Activated naive CD8-positive, alpha-beta T cell treated with anti-CD3 and anti-CD28 coated beads, Interleukin-2, amount 10 ng/mL, durations not matched to agents 7 days and 5 days (primary cell): Measurements from ENCODE around the gene THRB. TPM values are rescaled to one million over a fixed set of nuclear protein-coding genes. Genes with fewer than 3 reads are reported as not detected.

Experiments
- ATAC-seq: fragments of 150-1000 bp; cut with Tn5 transposase; one replicate; pipeline ENCODE4 v1.10.0; 2021; ENCODE audit warnings: low read depth, moderate library complexity
- POLR2A ChIA-PET: fragments of 350-600 bp; sonication (Branson Sonifier 250); formaldehyde crosslinking; loops from one replicate; lab custom pipeline; 2021; ENCODE audit warnings: antibody characterized with exemption; lab: Charles Lee
- DNase-seq: peaks from one replicate; pipeline ENCODE4 v3.0.0; 2021
- H3K27ac Mint-ChIP-seq: one replicate; pipeline ENCODE4 v1.8.0; 2022; ENCODE audit warnings: mild to moderate bottlenecking, mixed read lengths
- H3K27me3 Mint-ChIP-seq: one replicate; pipeline ENCODE4 v1.8.0; 2022; ENCODE audit warnings: mild to moderate bottlenecking, moderate library complexity, mixed read lengths
- H3K36me3 Mint-ChIP-seq: one replicate; pipeline ENCODE4 v1.8.0; 2021; ENCODE audit warnings: mild to moderate bottlenecking, mixed read lengths
- H3K4me1 Mint-ChIP-seq: one replicate; pipeline ENCODE4 v1.8.0; 2021; ENCODE audit warnings: mixed read lengths
- H3K4me3 Mint-ChIP-seq: one replicate; pipeline ENCODE4 v1.8.0; 2022; ENCODE audit warnings: mild to moderate bottlenecking, moderate library complexity, mixed read lengths
- H3K9me3 Mint-ChIP-seq: one replicate; pipeline ENCODE4 v1.8.0; 2021; ENCODE audit warnings: mixed read lengths
- total RNA-seq, 2 experiments: library from RNA; stranded (reverse); gene quantifications; one replicate each; pipeline ENCODE4 v1.2.3, GENCODE V29; 2021

Gene THRB
- total RNA-seq, 2 experiments from 2014 or later: not detected

DNA sequence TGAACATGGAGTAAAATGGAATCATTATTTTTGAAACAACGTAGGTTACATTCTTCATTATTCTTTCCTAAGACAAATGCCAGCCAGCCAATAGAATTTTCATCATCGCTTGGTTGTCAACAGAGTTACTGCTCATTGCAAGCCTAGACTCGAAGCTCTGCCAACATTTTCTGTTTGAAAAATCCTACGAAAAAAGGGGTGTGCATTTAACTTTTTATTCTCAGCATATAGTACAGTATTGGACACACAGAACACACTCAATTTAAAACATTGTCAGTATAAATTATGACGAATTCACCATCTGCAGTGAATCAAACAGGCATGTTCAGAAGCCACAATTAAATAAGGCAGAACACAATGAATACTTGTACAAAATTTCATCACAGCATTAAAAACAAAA is 317.4 kb downstream of the THRB start:
- H3K36me3 Mint-ChIP-seq: no peaks in the 10 kb centered on the region
- no peak for ATAC-seq
- no peak overlapping the region for H3K4me3 Mint-ChIP-seq
- no peaks in the 10 kb centered on the region for H3K27me3 Mint-ChIP-seq
- no peaks in the 10 kb centered on the region for H3K4me1 Mint-ChIP-seq
- no peak for DNase-seq
- no peak overlapping the region for H3K27ac Mint-ChIP-seq
- H3K9me3 Mint-ChIP-seq: no peaks in the 10 kb centered on the region
- POLR2A ChIA-PET: no interaction called here

GRCh38 chr3:24174614-24175013 is 320.0 kb downstream of the THRB start:
- DNase-seq (no peak), ATAC-seq (no peak)
- Mint-ChIP-seq H3K36me3 (no peaks in the 10 kb centered on the region), H3K4me1 (no peaks in the 10 kb centered on the region), H3K27ac (no peak overlapping the region), H3K9me3 (no peaks in the 10 kb centered on the region), H3K4me3 (no peak overlapping the region), H3K27me3 (no peaks in the 10 kb centered on the region)
- POLR2A ChIA-PET: no interaction called here

DNA sequence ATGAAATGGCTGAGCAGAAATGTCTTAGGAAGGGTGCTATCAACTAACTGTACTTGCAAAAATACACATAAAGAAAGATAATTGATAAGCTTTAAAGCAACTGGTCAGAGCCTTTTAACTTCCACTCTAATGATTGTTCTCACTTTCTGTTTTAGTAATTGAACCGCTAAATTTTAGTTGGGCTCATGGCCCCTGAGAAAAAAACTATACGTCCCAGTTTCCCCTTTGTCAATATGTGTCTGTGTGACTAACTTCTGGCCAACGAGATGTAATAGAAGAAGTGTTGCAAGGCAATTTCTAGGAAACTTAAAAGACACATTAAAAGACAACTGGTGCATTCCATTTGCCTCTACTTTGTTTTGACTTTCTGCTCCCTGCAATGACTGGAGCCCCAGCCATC is 325.7 kb downstream of the THRB start:
- ATAC-seq (no peak), DNase-seq (no peak)
- Mint-ChIP-seq H3K27ac (no peak overlapping the region), H3K36me3 (no peaks in the 10 kb centered on the region), H3K4me1 (no peaks in the 10 kb centered on the region), H3K9me3 (no peaks in the 10 kb centered on the region), H3K4me3 (no peak overlapping the region), H3K27me3 (no peaks in the 10 kb centered on the region)
- POLR2A ChIA-PET: no interaction called here

GRCh38 chr3:24167429-24167828 is 327.2 kb downstream of the THRB start:
- DNase-seq (no peak), ATAC-seq (no peak)
- Mint-ChIP-seq H3K36me3 (no peaks in the 10 kb centered on the region), H3K4me1 (no peaks in the 10 kb centered on the region), H3K27ac (no peak overlapping the region), H3K9me3 (no peaks in the 10 kb centered on the region), H3K27me3 (peaks cover 4% of the 10 kb centered on the region), H3K4me3 (no peak overlapping the region)
- POLR2A ChIA-PET: no interaction called here

- Mint-ChIP-seq H3K36me3 (no peaks in the 10 kb centered on the region), H3K27me3 (peaks cover 4% of the 10 kb centered on the region), H3K4me1 (no peaks in the 10 kb centered on the region), H3K9me3 (no peaks in the 10 kb centered on the region), H3K27ac (no peak overlapping the region), H3K4me3 (no peak overlapping the region)
- no peak for DNase-seq
- POLR2A ChIA-PET: no interaction called here
- ATAC-seq: no peak
These were observed 328.1 kb downstream of the THRB start for GRCh38 chr3:24166515-24166914.

DNA sequence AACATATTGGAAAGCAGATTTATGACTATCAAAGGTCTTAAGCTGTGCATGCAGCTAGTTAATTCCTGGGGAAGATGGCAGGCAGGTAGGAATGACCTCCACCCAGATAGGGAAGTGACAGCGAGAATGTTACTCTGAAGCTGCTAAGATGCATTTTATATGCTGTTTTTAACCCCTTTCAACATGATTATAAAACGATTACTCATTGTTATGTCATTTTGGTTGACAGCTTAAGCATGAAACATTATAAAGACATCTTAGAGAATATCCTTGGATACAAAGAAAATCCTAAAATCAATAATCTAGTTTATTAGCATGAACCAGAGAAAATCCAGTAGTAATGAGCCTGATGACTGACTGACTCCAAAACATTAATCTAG is 329.1 kb downstream of the THRB start:
- H3K4me1 Mint-ChIP-seq: no peaks in the 10 kb centered on the region
- no peaks in the 10 kb centered on the region for H3K36me3 Mint-ChIP-seq
- no peak for DNase-seq

DNA sequence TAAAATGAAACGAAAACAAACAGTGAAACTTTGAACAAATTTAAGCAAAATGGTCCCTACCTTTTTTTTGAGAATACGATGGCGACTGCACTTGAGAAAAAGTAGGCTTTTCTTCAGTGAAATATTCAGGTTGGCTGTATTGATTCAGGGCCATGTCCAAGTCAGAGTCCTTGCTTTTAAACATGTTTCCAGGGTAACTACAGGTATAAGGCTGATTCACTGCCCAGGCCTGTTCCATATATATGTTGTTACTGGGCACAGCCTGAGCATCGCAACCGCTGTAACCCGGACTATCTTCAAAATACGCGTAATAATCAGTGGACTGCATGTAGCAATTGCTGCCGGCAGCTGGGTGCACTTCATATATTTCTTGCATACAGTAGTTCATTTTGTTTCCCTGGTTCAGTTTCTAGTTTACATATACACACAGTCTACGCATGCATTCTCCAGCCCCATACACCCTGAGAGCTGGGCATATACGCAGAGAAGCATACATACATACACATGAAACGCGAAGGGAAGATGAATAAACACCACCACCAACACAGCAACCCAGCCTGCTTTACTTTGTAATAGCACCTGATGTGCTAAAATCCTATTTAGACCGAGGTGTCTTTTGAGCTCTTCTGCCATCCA is 329.6 kb downstream of the THRB start:
- no peak overlapping the region for H3K27ac Mint-ChIP-seq
- no peak overlapping the region for H3K4me3 Mint-ChIP-seq
- DNase-seq: no peak
- no peaks in the 10 kb centered on the region for H3K4me1 Mint-ChIP-seq
- no peaks in the 10 kb centered on the region for H3K9me3 Mint-ChIP-seq
- no peaks in the 10 kb centered on the region for H3K36me3 Mint-ChIP-seq
- no peak for ATAC-seq
- peaks cover 6% of the 10 kb centered on the region for H3K27me3 Mint-ChIP-seq
- POLR2A ChIA-PET: no interaction called here

More for the DNA sequence above, 329.1 kb downstream of the THRB start:
- POLR2A ChIA-PET: no interaction called here
- H3K4me3 Mint-ChIP-seq: no peak overlapping the region
- H3K27me3 Mint-ChIP-seq: peaks cover 6% of the 10 kb centered on the region
- no peak overlapping the region for H3K27ac Mint-ChIP-seq
- ATAC-seq: no peak
- H3K9me3 Mint-ChIP-seq: no peaks in the 10 kb centered on the region

DNA sequence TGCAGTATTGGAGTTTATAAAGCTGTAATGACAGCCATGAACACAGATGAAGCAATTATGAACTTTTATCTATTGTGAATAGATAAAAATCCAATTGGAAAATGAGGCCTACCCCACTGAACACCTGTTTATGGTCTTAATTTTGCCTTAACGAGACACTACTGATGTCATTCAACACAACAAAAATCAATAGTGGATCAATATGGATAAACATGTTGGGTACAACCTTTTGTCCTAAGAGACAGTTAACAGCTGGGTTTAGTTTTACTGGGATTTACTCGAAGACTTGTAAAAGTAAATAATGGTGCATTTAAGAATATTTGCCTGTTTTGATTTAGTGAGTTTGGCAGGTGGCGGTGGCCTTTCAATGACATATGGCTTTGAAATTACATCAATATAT is 331.7 kb downstream of the THRB start:
- no peak overlapping the region for H3K27ac Mint-ChIP-seq
- H3K36me3 Mint-ChIP-seq: no peaks in the 10 kb centered on the region
- H3K9me3 Mint-ChIP-seq: no peaks in the 10 kb centered on the region
- no peak overlapping the region for H3K4me3 Mint-ChIP-seq
- ATAC-seq (no peak), DNase-seq (no peak)
- peaks cover 2% of the 10 kb centered on the region for H3K4me1 Mint-ChIP-seq
- POLR2A ChIA-PET: no interaction called here
- peaks cover 6% of the 10 kb centered on the region for H3K27me3 Mint-ChIP-seq

- DNase-seq (no peak), ATAC-seq (no peak)
- Mint-ChIP-seq H3K36me3 (no peaks in the 10 kb centered on the region), H3K4me3 (no peak overlapping the region), H3K27me3 (peaks cover 6% of the 10 kb centered on the region), H3K27ac (no peak overlapping the region), H3K9me3 (no peaks in the 10 kb centered on the region), H3K4me1 (peaks cover 2% of the 10 kb centered on the region)
- POLR2A ChIA-PET: no interaction called here
These were observed 332.8 kb downstream of the THRB start for GRCh38 chr3:24161841-24162240.

DNA sequence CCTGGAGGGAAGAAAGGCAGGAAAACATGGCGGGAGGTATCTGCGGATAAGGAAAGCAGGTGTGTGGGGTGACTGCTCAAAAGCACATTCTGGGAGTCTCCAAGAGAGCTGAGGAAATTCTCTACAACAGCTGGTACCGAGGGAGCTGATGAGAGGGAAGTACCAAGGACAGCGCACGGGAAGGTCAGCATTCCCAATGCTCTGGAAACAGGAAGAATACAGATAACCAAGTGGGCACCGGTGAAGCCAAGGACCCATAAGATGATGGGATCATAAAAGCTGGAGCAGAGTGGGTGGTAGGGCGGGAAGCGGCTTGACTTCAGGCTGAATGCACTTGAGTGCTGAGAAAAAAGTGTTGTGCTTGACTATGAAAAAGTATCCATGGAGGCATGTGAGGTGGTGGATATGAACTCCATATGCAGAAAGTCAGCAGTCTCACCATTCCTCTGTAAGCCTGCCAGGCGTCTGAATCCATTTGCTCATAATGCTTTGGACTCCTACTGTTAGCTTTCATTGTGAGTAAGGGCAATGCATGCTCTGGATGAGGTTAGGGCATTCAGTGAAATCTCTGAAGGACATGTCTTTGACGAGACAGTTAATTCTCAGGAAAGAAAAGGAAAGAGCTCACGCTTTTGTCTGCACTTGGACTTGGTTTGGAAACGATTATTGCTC is 334.1 kb downstream of the THRB start:
- Mint-ChIP-seq H3K9me3 (no peaks in the 10 kb centered on the region), H3K4me1 (peaks cover 2% of the 10 kb centered on the region), H3K27ac (no peak overlapping the region), H3K36me3 (no peaks in the 10 kb centered on the region), H3K4me3 (no peak overlapping the region), H3K27me3 (peaks cover 6% of the 10 kb centered on the region)
- POLR2A ChIA-PET: no interaction called here
- no peak for DNase-seq
- ATAC-seq: no peak

DNA sequence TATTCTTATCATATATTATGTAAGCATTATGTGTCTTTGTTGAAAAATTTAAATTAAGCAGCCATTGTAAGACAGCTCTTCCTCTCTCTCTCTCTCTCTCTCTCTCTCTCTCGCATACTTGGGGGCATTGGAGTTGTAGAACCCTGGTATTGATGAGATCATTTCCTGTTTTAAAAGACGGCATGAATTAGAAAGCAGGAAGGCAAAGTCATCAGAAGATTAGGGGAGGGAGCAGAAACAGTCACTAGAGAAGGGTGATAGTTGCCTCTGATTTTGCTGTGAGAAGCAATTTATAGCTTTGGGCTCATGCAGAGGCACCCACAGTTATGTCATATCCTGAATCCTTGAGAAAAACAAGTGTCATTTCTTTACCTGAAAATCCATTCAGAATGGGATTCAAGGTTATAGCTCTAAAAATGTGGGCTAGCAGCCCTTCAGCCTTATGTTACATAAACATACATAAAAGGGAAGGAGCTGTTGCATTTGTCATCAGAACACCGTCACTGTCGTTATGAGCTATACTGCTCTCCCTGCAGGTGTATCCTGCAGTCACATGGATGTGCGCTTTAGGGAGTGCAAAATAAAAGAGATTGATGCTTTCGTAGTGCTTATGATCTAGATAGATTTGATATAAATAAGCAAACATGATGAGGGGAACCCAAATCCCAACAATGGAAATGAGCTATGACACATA is 335.7 kb downstream of the THRB start:
- Mint-ChIP-seq H3K9me3 (no peaks in the 10 kb centered on the region), H3K27ac (no peak overlapping the region), H3K27me3 (peaks cover 9% of the 10 kb centered on the region), H3K36me3 (no peaks in the 10 kb centered on the region), H3K4me3 (no peak overlapping the region), H3K4me1 (peaks cover 2% of the 10 kb centered on the region)
- ATAC-seq: no peak
- DNase-seq: no peak
- POLR2A ChIA-PET: no interaction called here

DNA sequence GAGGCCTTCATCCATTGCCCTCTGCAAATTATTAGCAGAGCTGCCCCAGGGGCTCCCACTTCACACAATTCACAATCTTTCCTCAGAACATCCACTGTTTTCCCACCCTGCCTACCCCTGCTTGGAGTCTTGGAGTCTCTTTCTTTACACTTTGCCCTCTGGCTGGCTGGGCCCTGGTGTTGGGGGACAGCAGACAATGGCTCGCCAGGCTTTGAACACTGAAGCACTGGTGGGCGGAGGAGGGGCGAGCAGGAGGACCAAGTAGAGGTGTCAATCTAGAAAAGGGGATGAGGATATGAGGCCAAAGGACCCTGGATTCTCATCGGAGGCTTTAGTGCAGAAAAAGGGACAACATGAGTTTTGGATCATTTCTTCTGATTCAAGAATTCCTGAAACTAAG is 337.5 kb downstream of the THRB start:
- Mint-ChIP-seq H3K9me3 (no peaks in the 10 kb centered on the region), H3K4me3 (no peak overlapping the region), H3K27me3 (peaks cover 12% of the 10 kb centered on the region), H3K4me1 (peaks cover 2% of the 10 kb centered on the region), H3K36me3 (no peaks in the 10 kb centered on the region), H3K27ac (no peak overlapping the region)
- POLR2A ChIA-PET: no interaction called here
- DNase-seq: no peak
- no peak for ATAC-seq

GRCh38 chr3:24156466-24156865 is 338.2 kb downstream of the THRB start:
- DNase-seq: no peak
- peaks cover 12% of the 10 kb centered on the region for H3K27me3 Mint-ChIP-seq
- no peak overlapping the region for H3K4me3 Mint-ChIP-seq
- no peak overlapping the region for H3K27ac Mint-ChIP-seq
- H3K9me3 Mint-ChIP-seq: no peaks in the 10 kb centered on the region
- POLR2A ChIA-PET: no interaction called here
- peaks cover 2% of the 10 kb centered on the region for H3K4me1 Mint-ChIP-seq
- no peaks in the 10 kb centered on the region for H3K36me3 Mint-ChIP-seq
- ATAC-seq: no peak

- no peak for DNase-seq
- POLR2A ChIA-PET: no interaction called here
- Mint-ChIP-seq H3K9me3 (no peaks in the 10 kb centered on the region), H3K27ac (no peak overlapping the region), H3K4me3 (no peak overlapping the region), H3K36me3 (no peaks in the 10 kb centered on the region), H3K27me3 (peaks cover 12% of the 10 kb centered on the region), H3K4me1 (peaks cover 2% of the 10 kb centered on the region)
- no peak for ATAC-seq
These were observed 339.4 kb downstream of the THRB start for GRCh38 chr3:24155276-24155675.
